GM18508 (cell line): Measurements from ENCODE around the gene TIMP3.
"Not testable (repeated sequence)": the region's sequence is repeated elsewhere in the genome, so short reads cannot be mapped to it uniquely, and the experiment has no call there.

Experiments
- ATAC-seq: cut with Tn5 transposase; IDR thresholded peaks from one replicate; pipeline ENCODE4 v1.9.1; 2021; ENCODE audit warnings: moderate number of reproducible peaks; ENCODE audit not compliant: insufficient read depth, unreplicated experiment

The TIMP3 gene

GRCh38 chr22:32801537-32802236 lies at the start of gene TIMP3:
Gene TIMP3 (plus strand): TSS chr22:32801705. CDS start chr22:32802002, 297 bp downstream.
- no peak for ATAC-seq

GRCh38 chr22:32752326-32752725 lies 49.2 kb upstream of the TIMP3 start:
- no peak for ATAC-seq

DNA sequence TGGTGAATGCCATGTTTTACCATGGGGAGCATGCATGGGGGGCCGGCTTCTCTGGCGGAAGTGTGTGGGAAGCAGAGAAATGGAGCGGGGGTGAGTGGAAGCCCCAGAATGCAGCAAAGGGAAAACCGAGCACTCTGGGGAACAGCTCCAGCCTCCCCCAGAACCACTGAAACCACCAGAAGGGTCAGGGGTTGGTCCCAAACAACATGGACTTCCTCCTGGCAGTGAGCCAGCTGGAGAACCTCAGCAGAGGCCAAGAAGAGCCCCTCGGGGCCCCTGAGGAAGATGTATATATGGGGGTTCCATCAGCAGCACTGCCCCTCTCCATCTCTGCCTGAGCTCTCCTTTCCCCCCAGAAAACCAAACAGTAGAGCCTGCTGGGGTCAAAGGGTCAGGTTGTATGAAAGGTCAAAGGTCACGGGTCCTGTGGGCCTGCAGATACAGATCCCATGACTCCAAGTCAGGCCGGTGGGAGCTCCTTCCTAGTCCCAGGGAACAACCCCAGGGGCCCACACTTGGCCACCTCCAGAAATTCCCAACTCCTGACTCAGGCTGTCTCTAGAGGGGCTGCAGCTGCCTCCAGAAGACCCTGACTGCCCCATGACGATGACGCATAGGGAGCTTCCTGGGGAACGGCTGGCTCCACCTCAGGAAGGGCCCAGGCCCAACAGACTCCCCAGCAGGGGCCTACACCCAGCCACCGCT lies 48.5 kb upstream of the TIMP3 start:
- ATAC-seq, result no peak

DNA sequence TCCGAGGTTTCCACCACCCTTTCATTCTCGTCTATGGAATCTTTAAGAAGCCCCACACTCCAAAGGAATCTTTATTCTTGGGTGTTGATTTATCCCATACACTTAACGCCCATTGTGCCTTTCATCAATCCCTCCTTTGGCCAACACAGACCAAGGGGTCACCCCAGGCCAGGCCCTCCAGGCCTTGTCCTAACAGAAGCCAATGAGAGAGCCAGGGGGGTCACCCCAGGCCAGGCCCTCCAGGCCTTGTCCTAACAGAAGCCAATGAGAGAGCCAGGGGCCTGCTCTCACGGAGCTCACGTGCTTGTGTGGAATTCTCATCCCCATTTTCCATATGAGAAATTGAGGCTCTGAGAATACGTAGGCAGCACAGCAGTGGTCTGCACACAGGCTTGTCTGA lies 47.9 kb upstream of the TIMP3 start:
- no peak for ATAC-seq

GRCh38 chr22:32754413-32755041 lies 47.0 kb upstream of the TIMP3 start:
- ATAC-seq, result no peak

DNA sequence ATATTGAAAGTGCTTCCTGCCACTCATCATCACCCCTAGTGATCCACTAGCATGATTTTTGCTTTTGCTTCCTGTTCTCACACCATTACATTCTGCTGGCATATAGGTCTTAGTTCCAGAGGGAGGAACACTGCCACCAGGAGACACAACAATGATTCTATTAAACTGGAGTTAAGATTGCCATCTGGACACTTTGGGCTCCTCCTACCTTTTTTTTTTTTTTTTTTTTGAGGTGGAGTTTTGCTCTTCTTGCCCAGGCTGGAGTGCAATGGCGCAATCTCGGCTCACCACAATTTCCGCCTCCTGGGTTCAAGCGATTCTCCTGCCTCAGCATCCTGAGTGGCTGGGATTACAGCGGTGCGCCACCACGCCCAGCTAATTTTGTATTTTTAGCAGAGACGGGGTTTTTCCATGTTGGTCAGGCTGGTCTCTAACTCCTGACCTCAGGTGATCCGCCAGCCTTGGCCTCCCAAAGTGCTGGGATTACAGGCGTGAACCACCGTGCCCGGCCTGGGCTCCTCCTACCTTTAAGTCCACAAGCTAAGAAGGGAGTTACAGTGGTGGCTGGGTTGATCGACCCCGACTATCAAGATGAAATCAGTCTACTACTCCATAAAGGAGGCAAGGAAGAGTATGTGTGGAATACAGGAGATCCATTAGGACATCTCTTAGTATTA lies 44.3 kb upstream of the TIMP3 start:
- not testable (repeated sequence) for ATAC-seq

DNA sequence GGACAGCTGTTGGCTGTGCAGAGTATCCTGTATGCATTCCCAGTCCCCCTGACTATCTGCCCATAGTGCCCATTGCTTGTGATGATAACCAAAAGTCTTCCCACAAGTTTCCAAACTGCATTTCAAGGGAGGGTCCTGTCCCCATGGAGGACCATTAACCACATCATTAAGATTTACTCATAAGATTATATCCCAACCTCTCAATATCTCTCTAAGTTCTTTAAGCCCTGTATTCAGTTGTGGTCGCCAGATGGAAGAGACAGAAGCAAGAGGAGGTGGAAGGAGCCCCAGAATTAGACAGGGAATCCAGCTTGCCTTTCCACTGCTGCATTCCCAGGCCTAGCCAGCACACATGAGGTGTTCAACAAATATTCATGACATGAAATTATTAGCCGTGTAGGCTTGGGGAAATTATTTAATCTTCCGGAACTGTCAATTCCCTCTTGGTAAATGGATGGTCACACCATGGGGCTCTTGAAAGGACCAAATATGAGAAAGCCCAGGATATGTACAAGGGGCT lies 42.6 kb upstream of the TIMP3 start:
- ATAC-seq, result no peak

GRCh38 chr22:32760396-32760795 lies 41.1 kb upstream of the TIMP3 start:
- no peak for ATAC-seq

GRCh38 chr22:32760815-32761214 lies 40.7 kb upstream of the TIMP3 start:
- ATAC-seq, result no peak

DNA sequence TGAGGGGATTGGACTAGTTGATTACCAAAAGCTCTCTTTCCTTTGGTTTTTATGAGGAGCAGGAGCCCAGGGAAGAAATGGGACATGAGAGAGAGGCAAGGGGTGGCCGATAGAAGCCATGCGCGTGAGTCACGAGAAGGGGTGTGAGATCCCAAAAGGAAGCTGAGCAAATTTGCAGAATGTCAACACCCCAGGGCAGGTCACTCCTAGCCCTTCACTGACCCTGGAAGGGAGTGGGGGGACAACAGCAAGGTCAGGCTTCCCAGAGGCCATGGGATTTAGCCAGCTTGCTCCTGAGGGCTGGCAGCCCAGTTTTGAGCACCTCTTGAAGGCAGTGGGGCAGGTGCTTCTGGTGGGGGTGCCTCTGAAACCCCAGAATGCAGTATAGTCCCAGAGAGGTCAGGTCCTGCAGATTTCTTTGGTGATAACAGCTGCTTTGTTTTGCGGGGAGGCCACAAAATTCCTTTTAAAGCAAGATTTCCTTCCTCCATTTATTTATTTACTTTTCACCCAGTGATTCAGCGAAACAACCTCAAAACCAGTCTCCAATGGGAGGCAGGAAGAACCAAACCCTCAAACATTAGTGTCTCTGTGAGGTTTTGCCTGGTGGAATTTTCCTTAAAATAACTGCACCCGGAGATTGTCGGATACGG lies 40.1 kb upstream of the TIMP3 start:
- no peak for ATAC-seq

- no peak for ATAC-seq
These were observed 37.0 kb upstream of the TIMP3 start for GRCh38 chr22:32764330-32765131.

DNA sequence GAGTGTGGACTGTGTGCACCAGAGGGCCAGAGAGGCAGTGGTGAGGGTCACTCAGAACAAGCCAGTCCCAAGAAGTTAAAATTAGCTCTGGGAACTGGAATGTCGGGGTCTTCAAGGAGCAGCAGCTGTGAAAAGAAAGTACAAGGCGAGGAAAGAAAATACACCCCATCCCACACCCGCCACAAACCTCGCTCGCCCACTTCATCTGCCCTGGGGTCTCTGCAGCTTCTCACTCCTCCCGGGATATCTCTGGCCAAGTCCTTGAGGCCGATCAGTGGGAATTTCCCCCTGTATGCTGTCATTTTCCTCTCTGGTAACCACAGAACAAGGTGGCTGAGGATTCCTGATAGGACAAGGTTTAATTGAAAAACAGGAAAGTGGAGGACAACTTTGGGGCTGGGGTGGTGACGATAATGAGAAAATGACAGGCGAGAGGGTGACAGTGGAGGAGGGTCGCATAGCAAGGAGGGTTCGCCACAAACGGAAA lies 36.3 kb upstream of the TIMP3 start:
- no peak for ATAC-seq

GRCh38 chr22:32771756-32772155 lies 29.7 kb upstream of the TIMP3 start:
- no peak for ATAC-seq

GRCh38 chr22:32775957-32776356 lies 25.5 kb upstream of the TIMP3 start:
- no peak for ATAC-seq

GRCh38 chr22:32776397-32776796 lies 25.1 kb upstream of the TIMP3 start:
- ATAC-seq, result no peak

- ATAC-seq, result no peak
These were observed 24.7 kb upstream of the TIMP3 start for GRCh38 chr22:32776802-32777201.

DNA sequence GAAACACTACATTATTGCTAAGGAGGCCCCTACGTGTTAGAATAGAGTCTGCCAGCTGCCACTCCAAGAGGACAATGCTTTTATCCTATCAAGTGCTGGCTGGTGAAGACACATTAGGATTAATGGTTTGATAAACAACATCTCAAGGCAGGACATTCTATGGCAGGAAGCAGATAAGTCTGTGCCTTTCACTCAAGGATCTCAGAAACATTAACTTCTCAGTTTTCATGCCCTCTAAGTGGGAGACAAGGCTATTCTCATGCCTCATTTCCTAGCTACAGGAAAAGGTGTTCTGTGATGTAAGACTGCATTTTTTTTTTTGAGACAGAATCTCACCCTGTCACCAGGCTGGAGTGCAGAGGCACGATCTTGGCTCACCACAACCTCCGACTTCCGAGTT lies 23.5 kb upstream of the TIMP3 start:
- no peak for ATAC-seq

DNA sequence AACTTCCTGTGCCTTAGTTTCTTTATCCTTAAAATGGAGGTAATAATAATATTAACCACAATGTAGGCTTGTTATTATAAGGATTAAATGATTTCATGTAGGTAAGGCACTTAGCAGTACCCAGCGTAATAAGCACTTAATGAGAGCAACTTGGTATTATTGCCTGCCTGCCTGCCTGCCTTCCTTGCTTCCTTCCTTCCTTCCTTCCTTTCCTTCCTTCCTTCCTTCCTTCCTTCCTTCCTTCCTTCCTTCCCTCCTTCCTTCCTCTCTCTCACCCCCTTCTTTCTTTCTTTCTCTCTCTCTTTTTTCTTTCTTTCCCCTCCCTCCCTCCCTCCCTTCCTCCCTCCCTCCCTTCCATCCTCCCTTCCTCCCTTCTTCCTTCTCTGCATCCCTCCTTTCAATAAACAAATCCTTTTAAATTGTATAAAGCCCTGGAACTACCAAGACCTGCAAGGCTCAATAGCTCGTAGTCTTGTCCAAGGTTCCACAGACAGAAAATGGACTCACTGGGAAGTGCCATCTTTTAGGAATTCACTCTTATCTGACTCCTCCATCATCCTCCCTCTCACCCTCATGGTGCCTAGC lies 20.7 kb upstream of the TIMP3 start:
- no peak for ATAC-seq

- ATAC-seq, result no peak
These were observed 19.8 kb upstream of the TIMP3 start for GRCh38 chr22:32781695-32782094.
